ENCODE results near the gene FPR3.

GRCh38 chr19:51771376-51772130, 23.4 kb upstream of the FPR3 start:
- no peak for TF ChIP-seq EZH2 (IDR thresholded peaks at IDR 0.05)
- no peak for TF ChIP-seq FOXP2 (optimal IDR thresholded peaks at IDR 0.05; ENCODE audit: control extremely low read depth, extremely low read length, insufficient read depth)
- no peak for TF ChIP-seq POLR2AphosphoS5 (IDR thresholded peaks at IDR 0.05; ENCODE audit: borderline replicate concordance, low read depth, low read length)

All from SK-N-MC (cell line).